HL-60 (cell line): Measurements from ENCODE around the gene RHOD.

ENCODE experiments used
- SPI1 ChIP-seq: IDR thresholded peaks from 2 replicates; pipeline ENCODE4 v1.6.1; 2012; ENCODE audit warnings: low read depth, mild to moderate bottlenecking, borderline replicate concordance
- TF ChIP-seq, protein P1 (sequence below): IDR thresholded peaks from one replicate; pipeline ENCODE4 v1.5.1; 2011; ENCODE audit warnings: low read length, control low read depth, inconsistent platforms; ENCODE audit not compliant: insufficient read depth

DNA sequence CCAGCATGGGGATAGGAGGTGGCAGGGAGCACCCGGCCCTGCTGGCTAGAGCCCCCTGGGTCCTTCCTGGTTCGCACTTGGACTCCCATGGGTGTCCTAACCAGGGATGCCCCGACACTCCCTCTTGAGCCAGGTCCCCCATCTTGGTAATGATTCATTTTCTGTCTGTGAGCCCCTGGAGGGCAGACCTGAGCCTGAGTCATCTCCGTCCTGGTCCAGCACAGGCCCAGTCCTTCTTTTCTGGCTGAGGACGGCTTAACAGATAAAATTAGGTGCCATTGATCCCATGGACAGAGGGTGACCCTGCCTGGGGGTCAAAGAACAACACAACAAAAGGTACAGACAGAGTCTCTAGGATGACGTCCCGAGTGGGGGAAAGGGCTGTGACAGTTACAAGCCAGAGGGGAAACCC, 3.5 kb downstream of the RHOD start:
- no peak for TF ChIP-seq SPI1
- TF ChIP-seq, protein P1, sequence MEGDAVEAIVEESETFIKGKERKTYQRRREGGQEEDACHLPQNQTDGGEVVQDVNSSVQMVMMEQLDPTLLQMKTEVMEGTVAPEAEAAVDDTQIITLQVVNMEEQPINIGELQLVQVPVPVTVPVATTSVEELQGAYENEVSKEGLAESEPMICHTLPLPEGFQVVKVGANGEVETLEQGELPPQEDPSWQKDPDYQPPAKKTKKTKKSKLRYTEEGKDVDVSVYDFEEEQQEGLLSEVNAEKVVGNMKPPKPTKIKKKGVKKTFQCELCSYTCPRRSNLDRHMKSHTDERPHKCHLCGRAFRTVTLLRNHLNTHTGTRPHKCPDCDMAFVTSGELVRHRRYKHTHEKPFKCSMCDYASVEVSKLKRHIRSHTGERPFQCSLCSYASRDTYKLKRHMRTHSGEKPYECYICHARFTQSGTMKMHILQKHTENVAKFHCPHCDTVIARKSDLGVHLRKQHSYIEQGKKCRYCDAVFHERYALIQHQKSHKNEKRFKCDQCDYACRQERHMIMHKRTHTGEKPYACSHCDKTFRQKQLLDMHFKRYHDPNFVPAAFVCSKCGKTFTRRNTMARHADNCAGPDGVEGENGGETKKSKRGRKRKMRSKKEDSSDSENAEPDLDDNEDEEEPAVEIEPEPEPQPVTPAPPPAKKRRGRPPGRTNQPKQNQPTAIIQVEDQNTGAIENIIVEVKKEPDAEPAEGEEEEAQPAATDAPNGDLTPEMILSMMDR: no peak
